D721Med (cell line): ENCODE results near the gene ACE.
A peak's percentile ranks its signal among the peaks of the same experiment; 100 is the strongest.

Experiments
- DNase-seq: peaks from one replicate; pipeline ENCODE4 v3.0.0; 2011; ENCODE audit warnings: low spot score; ENCODE audit not compliant: insufficient read length
- FAIRE-seq: peaks from 2 replicates; lab custom pipeline; 2011; peaks lifted over from hg19 to GRCh38; lab: Jason Lieb, UNC
- CTCF ChIP-seq: IDR thresholded peaks from 2 replicates; pipeline ENCODE4 v1.5.1; 2012; ENCODE audit warnings: mild to moderate bottlenecking, control low read depth; ENCODE audit not compliant: insufficient read depth; ENCODE audit errors: missing control alignments

ACE gene

GRCh38 chr17:63475491-63476412 is 1.1 kb upstream of the ACE start:
- no peak for DNase-seq
- no peak for FAIRE-seq
- TF ChIP-seq CTCF, result no peak

GRCh38 chr17:63476459-63476853 is 405 bp upstream of the ACE start:
- DNase-seq (peak; percentile 70), FAIRE-seq (no peak)
- TF ChIP-seq CTCF, result no peak

GRCh38 chr17:63477480-63478440 is 899 bp downstream of the ACE start:
- DNase-seq (no peak), FAIRE-seq (no peak)
- no peak for TF ChIP-seq CTCF

GRCh38 chr17:63478814-63479494 is 2.1 kb downstream of the ACE start:
- DNase-seq, result peak; percentile 79
- peak; percentile 74 for TF ChIP-seq CTCF
- FAIRE-seq, result no peak

GRCh38 chr17:63479495-63480184 is 2.8 kb downstream of the ACE start:
- DNase-seq, result no peak
- no peak for TF ChIP-seq CTCF
- no peak for FAIRE-seq

- FAIRE-seq, result no peak
- no peak for TF ChIP-seq CTCF
- no peak for DNase-seq
Measured at GRCh38 chr17:63480192-63480784, 3.4 kb downstream of the ACE start.
